ENCODE measurements around the gene RBSN. TPM values are rescaled to one million over a fixed set of nuclear protein-coding genes. Genes with fewer than 3 reads are reported as not detected.

The RBSN gene
- total RNA-seq, 1 donor from 2014 or later: 29.0 TPM

- POLR2A ChIA-PET: interaction anchor here (1.0 kb wide), 2 partner anchors 9 to 43 kb away, joined by 3 to 14 read pairs; partner anchors contain the start of genes MRPS25 and RBSN
- intact Hi-C loops (cut with micrococcal nuclease): loop anchor here (1.0 to 10.0 kb wide), 2 partner anchors 10 to 620 kb away; partner anchors contain the start of gene MRPS25
- H3K4me1 Mint-ChIP-seq: peaks cover 64% of the 10 kb centered on the region
- H3K9me3 Mint-ChIP-seq: peaks cover 2% of the 10 kb centered on the region
- CTCF ChIA-PET: no interaction called here
- ATAC-seq (ENCODE audit: low read depth) (peak; percentile 65), DNase-seq (peak; percentile 26)
- TF ChIP-seq CTCF (IDR thresholded peaks at IDR 0.05): no peak
- H3K36me3 Mint-ChIP-seq (ENCODE audit: low read depth): peaks cover 75% of the 10 kb centered on the region
- peak overlapping the region; percentile 72 for H3K4me3 Mint-ChIP-seq
- H3K27ac Mint-ChIP-seq: peak overlapping the region; percentile 90
- no peaks in the 10 kb centered on the region for H3K27me3 Mint-ChIP-seq
These were observed 43.9 kb downstream of the RBSN start for GRCh38 chr3:15055019-15055557.

- CTCF ChIA-PET: no interaction called here
- H3K9me3 Mint-ChIP-seq: peaks cover 2% of the 10 kb centered on the region
- ATAC-seq (ENCODE audit: low read depth) (no peak), DNase-seq (no peak)
- H3K27me3 Mint-ChIP-seq: no peaks in the 10 kb centered on the region
- POLR2A ChIA-PET: interaction anchor here (1.3 kb wide), 1 partner anchor 11 kb away, joined by 3 read pairs; the partner anchor contains the start of gene MRPS25
- TF ChIP-seq CTCF (IDR thresholded peaks at IDR 0.05): no peak
- H3K4me3 Mint-ChIP-seq: no peak overlapping the region
- H3K27ac Mint-ChIP-seq: peak overlapping the region; percentile 84
- peaks cover 68% of the 10 kb centered on the region for H3K36me3 Mint-ChIP-seq (ENCODE audit: low read depth)
- H3K4me1 Mint-ChIP-seq: peaks cover 73% of the 10 kb centered on the region
- intact Hi-C loops (cut with micrococcal nuclease): loop anchor here (5.0 to 10.0 kb wide), 3 partner anchors 66 to 619 kb away; no protein-coding TSS in a partner anchor
These were observed 45.4 kb downstream of the RBSN start for GRCh38 chr3:15053541-15053940.

GRCh38 chr3:15052335-15053242, 46.4 kb downstream of the RBSN start:
- ChIA-PET CTCF (interaction anchor here (2.6 kb wide), 1 partner anchor 12 kb away, joined by 14 read pairs; the partner anchor contains the start of gene MRPS25), POLR2A (interaction anchor here (1.3 kb wide), 1 partner anchor 12 kb away, joined by 3 read pairs; the partner anchor contains the start of gene MRPS25)
- TF ChIP-seq CTCF (IDR thresholded peaks at IDR 0.05): no peak
- H3K9me3 Mint-ChIP-seq: peaks cover 2% of the 10 kb centered on the region
- intact Hi-C loops (cut with micrococcal nuclease): loop anchor here (5.0 to 10.0 kb wide), 3 partner anchors 65 to 618 kb away; no protein-coding TSS in a partner anchor
- ATAC-seq (ENCODE audit: low read depth) (no peak), DNase-seq (no peak)
- no peak overlapping the region for H3K4me3 Mint-ChIP-seq
- peaks cover 68% of the 10 kb centered on the region for H3K36me3 Mint-ChIP-seq (ENCODE audit: low read depth)
- H3K4me1 Mint-ChIP-seq: peaks cover 73% of the 10 kb centered on the region
- H3K27ac Mint-ChIP-seq: peak overlapping the region; percentile 84
- no peaks in the 10 kb centered on the region for H3K27me3 Mint-ChIP-seq

GRCh38 chr3:15051531-15051930, 47.4 kb downstream of the RBSN start:
- Mint-ChIP-seq H3K4me1 (peaks cover 68% of the 10 kb centered on the region), H3K9me3 (peaks cover 2% of the 10 kb centered on the region), H3K27ac (peak overlapping the region; percentile 84), H3K4me3 (no peak overlapping the region), H3K36me3 (ENCODE audit: low read depth) (peaks cover 68% of the 10 kb centered on the region), H3K27me3 (no peaks in the 10 kb centered on the region)
- ATAC-seq (ENCODE audit: low read depth) (peak; percentile 20), DNase-seq (no peak)
- ChIA-PET POLR2A (interaction anchor here (1.0 to 2.2 kb wide), 3 partner anchors 13 to 104 kb away, joined by 3 to 62 read pairs (median 19); partner anchors contain the start of genes MRPS25, NR2C2 and RBSN), CTCF (interaction anchor here (1.2 to 2.6 kb wide), 3 partner anchors 13 to 126 kb away, joined by 3 to 14 read pairs (median 5); partner anchors contain the start of genes MRPS25 and NR2C2)
- no peak for TF ChIP-seq CTCF (IDR thresholded peaks at IDR 0.05)
- intact Hi-C loops (cut with micrococcal nuclease): loop anchor here (5.0 to 10.0 kb wide), 3 partner anchors 64 to 617 kb away; no protein-coding TSS in a partner anchor

Data from activated B cell treated with CpG ODN at 0.5 μM for 24 hours (primary cell).